Stimulated activated naive B cell treated with anti-CD40 and anti-IgM and Interleukin-4, amounts not matched to agents 10 μg/mL and 1 μg/mL and 100 μg/mL, for 72 hours (primary cell): ENCODE data around the gene MVK.

Experiments used
- ATAC-seq, 2 donors: fragments of 150-1000 bp; cut with Tn5 transposase; replicated peaks; 2 replicates each; pipeline ENCODE4 v1.10.0; 2021; ENCODE audit warnings: moderate library complexity in 1 of 2
- DNase-seq: peaks from one replicate; pipeline ENCODE4 v3.0.0; 2021
- H3K27ac Mint-ChIP-seq: one replicate; pipeline ENCODE4 v1.8.0; 2022; ENCODE audit warnings: mild to moderate bottlenecking, mixed read lengths
- H3K27me3 Mint-ChIP-seq, 2 donors: one replicate each; pipeline ENCODE4 v1.8.0; 2022; ENCODE audit warnings: mixed read lengths in 2 of 2
- H3K36me3 Mint-ChIP-seq, 2 donors: one replicate each; pipeline ENCODE4 v1.8.0; 2022; ENCODE audit warnings: mixed read lengths in 2 of 2, mild to moderate bottlenecking in 1 of 2
- H3K4me1 Mint-ChIP-seq, 2 donors: one replicate each; pipeline ENCODE4 v1.8.0; 2022; ENCODE audit warnings: mixed read lengths in 2 of 2, mild to moderate bottlenecking in 1 of 2
- H3K4me3 Mint-ChIP-seq, 2 donors: one replicate each; pipeline ENCODE4 v1.8.0; 2022; ENCODE audit warnings: mild to moderate bottlenecking in 2 of 2, mixed read lengths in 2 of 2, moderate library complexity in 1 of 2
- H3K9me3 Mint-ChIP-seq, 2 donors: one replicate each; pipeline ENCODE4 v1.8.0; 2022; ENCODE audit warnings: mixed read lengths in 2 of 2, mild to moderate bottlenecking in 1 of 2

The MVK gene

DNA sequence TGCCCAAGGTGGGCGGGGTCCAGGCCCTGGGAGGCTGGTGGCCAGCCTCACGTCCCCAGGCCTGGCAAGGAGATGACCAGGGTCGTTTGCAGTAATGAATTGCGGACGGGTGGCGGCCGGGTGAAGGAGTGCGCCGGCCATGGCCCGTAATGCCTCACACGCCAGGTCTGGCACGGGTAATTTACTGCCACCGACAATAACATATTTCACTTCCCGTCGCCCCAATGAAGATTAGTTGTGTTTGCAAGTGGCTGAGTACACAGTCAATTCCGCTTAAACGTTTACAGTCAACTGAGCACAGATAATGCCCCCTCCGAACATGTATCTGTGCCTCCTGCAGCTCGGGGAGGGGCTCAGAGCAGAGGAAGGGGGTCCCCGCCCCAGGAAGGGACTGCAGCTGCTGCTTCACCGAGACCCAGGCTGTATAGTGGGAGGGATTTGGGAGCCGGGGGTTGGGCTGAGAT is 48.3 kb downstream of the MVK start:
- Mint-ChIP-seq H3K27me3 (peaks cover 30 to 64% of the 10 kb centered on the region in 2 donors), H3K9me3 (no peaks in the 10 kb centered on the region), H3K27ac (no peak overlapping the region), H3K36me3 (no peaks in the 10 kb centered on the region), H3K4me1 (peaks cover 5 to 16% of the 10 kb centered on the region in 2 donors), H3K4me3 (peak overlapping the region; percentile 54 to 61)
- ATAC-seq (peak; percentile 62 to 73), DNase-seq (no peak)

DNA sequence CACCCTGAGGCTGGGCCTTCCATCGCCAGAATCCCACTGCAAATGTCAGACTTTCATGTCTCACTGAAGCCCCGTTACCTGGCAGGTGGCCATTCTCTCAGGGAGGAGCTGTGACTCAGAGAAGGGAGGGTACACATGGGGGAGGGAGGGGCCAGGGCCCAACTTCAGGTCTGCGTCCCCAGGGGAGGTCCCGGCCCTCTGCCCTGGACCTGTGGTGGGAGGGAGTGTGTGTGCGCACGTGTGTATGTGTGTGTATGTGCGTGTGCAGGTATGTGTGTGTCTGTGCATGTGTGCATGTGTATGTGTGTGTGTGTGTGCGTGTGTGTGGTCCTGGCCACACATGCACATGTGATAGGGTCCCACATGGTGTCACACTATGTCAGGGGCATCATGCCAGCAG is 50.9 kb downstream of the MVK start:
- Mint-ChIP-seq H3K9me3 (no peaks in the 10 kb centered on the region), H3K4me1 (peaks cover 5 to 16% of the 10 kb centered on the region in 2 donors), H3K36me3 (no peaks in the 10 kb centered on the region), H3K27ac (no peak overlapping the region), H3K27me3 (peaks cover 38 to 71% of the 10 kb centered on the region in 2 donors), H3K4me3 (no peak overlapping the region)
- ATAC-seq, result no peak
- DNase-seq, result no peak

DNA sequence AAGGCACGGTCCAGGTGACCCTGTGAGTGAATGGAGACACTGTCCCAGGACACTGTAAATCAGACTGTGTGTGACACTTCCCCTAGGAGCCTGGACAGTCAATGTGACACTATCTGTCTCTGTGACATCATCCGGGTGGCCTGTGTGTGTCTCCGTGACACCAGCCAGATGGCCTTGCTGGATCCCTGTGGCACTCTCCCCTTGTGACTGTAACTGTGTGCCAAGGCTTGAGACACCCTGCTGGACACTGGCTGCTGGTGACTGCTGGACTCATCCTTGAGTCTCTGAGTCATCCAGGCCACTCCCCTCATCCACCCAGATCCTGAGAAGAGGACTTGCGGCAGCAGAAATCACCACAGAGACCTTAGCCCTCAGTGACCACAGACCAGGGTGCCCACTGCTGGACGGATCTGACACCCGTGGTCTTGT is 51.6 kb downstream of the MVK start:
- peaks cover 40 to 71% of the 10 kb centered on the region in 2 donors for H3K27me3 Mint-ChIP-seq
- H3K27ac Mint-ChIP-seq, result no peak overlapping the region
- H3K36me3 Mint-ChIP-seq, result no peaks in the 10 kb centered on the region
- no peaks in the 10 kb centered on the region for H3K9me3 Mint-ChIP-seq
- ATAC-seq (no peak), DNase-seq (no peak)
- H3K4me1 Mint-ChIP-seq, result peaks cover 5 to 16% of the 10 kb centered on the region in 2 donors
- H3K4me3 Mint-ChIP-seq, result no peak overlapping the region

DNA sequence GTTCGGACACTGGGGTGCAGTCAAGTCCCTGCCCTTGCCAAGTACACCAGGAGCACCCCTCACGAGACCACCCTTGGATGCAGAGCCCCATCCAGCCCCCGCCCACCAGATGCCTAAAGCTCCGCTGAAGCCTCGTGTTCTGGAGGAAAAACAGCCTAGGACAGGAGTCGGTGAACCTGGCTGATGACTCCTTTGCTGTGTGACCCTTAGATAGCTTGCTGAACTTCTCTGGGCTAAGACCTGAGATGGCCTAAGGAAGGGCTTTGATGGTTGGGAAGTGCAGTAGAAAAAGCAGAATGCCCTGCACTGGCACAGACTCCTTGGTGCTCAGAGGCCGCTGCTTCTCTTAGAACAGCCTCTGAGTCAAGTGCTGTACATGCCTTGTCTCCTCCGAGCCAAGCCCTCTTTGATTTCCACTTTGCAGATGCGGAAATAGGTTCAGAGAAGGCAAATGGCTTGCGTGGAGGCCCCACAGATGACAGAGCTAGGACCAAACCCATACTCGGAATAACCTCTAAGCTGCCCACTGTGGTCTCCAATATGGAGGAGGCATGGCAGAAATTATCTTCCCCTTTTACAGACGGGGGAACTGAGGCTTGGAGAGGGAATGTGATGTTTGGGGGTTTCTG is 52.3 kb downstream of the MVK start:
- Mint-ChIP-seq H3K27ac (no peak overlapping the region), H3K27me3 (peaks cover 44 to 76% of the 10 kb centered on the region in 2 donors), H3K4me3 (no peak overlapping the region), H3K4me1 (peaks cover 5 to 16% of the 10 kb centered on the region in 2 donors), H3K36me3 (no peaks in the 10 kb centered on the region), H3K9me3 (no peaks in the 10 kb centered on the region)
- ATAC-seq (no peak), DNase-seq (no peak)

DNA sequence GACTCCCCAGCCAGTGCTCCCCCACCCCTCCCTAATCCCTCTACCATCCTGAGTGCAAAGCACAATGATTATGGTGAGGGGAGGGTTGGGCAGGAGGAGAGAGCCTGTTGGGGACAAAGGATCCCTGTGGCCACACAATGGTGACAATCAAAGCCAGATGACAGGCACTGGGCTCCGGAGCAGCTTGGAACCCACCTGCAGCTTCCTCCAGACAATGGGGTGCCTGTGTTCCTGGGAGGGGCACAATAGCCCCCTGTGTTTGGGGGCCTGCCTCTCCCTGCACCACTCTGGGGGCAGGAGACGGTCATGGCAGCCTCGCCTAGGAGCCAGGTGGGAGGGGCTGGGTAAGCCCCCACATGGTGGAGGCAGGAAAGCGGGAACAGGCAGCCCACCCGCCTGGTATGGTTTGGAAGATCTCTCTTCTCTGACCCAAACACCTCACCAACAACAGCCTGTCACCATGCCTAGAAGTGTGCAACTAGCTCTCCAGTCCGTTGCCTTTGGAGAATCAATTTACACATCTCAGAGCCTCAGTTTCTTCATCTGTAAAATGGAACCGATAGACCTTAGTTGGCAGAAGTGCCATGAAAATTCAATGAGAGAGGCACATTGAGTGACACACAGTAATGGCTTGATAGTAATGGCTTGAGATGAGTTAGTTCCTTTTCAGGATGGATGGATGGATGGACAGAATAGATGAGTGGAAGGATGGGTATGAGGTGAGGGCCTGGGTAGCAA is 53.0 kb downstream of the MVK start:
- H3K4me1 Mint-ChIP-seq, result peaks cover 5 to 10% of the 10 kb centered on the region in 2 donors
- H3K9me3 Mint-ChIP-seq, result no peaks in the 10 kb centered on the region
- no peak for ATAC-seq
- no peak for DNase-seq
- no peaks in the 10 kb centered on the region for H3K36me3 Mint-ChIP-seq
- peaks cover 44 to 70% of the 10 kb centered on the region in 2 donors for H3K27me3 Mint-ChIP-seq
- H3K4me3 Mint-ChIP-seq, result no peak overlapping the region
- no peak overlapping the region for H3K27ac Mint-ChIP-seq

DNA sequence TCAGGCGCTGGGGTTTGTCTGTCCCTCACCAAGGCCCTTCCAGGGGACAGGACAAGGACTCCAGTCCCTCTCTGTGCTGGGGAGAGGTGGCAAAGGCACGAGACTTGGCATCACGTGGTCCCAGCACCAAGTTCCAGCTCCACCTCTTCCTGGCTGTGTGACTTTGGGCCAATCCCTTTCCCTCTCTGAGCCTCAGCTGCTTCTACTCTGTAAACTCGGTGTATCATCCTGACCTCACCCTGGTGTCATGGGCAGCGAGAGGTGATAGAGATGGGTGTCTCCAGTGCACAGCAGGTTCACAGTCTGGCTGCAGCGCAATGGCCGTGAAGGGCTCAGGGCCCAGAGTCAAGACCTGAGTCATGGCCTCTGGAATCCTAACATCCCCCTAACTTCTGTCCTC is 54.0 kb downstream of the MVK start:
- Mint-ChIP-seq H3K27me3 (peaks cover 41 to 60% of the 10 kb centered on the region in 2 donors), H3K27ac (no peak overlapping the region), H3K9me3 (no peaks in the 10 kb centered on the region), H3K36me3 (no peaks in the 10 kb centered on the region), H3K4me3 (no peak overlapping the region), H3K4me1 (peaks cover 0 to under 1% of the 10 kb centered on the region in 2 donors)
- ATAC-seq (no peak), DNase-seq (no peak)

DNA sequence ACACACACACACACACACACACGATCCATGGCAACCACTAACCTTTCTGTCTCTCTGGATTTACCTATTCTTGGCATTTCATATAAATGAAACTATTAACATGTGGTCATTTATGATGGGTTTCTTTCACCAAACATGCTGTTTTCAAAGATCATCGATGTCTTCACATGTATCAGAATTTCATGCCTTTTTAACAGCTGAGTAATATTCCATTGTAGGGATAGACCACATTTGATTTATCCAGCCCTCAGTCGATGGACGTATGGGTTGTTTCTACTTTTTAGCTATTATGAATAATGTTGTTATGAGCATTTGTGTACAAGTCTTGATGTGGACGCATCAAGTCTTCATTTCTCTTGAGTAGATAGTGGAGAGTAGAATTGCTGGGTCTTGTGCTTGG is 56.5 kb downstream of the MVK start:
- H3K36me3 Mint-ChIP-seq, result no peaks in the 10 kb centered on the region
- no peak overlapping the region for H3K4me3 Mint-ChIP-seq
- peaks cover 29 to 40% of the 10 kb centered on the region in 2 donors for H3K27me3 Mint-ChIP-seq
- peaks cover 0 to 9% of the 10 kb centered on the region in 2 donors for H3K9me3 Mint-ChIP-seq
- no peak overlapping the region for H3K27ac Mint-ChIP-seq
- no peaks in the 10 kb centered on the region for H3K4me1 Mint-ChIP-seq
- DNase-seq (no peak), ATAC-seq (no peak)

DNA sequence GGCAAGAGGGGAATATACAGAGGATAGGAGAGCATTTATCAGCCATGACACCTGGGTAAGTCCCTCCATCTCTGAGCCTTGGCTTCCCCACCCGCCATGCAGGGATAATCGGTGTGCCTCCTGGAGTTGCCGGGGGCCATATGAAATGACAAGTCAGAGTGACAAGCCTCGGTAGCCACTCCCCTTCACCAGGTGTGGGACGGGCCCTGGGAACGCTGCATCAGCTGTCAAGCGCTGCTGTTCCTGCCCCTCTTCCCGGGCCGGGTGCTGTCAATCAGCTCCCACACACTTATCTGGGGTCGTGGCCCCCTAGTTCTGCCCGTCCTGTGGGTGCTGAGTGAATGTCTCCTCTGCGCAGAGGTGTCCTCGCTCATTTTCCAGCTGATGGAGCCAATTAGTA is 57.2 kb downstream of the MVK start:
- peaks cover 23 to 36% of the 10 kb centered on the region in 2 donors for H3K27me3 Mint-ChIP-seq
- H3K4me1 Mint-ChIP-seq, result no peaks in the 10 kb centered on the region
- H3K27ac Mint-ChIP-seq, result no peak overlapping the region
- ATAC-seq (no peak), DNase-seq (no peak)
- H3K36me3 Mint-ChIP-seq, result no peaks in the 10 kb centered on the region
- peaks cover 0 to 9% of the 10 kb centered on the region in 2 donors for H3K9me3 Mint-ChIP-seq
- no peak overlapping the region for H3K4me3 Mint-ChIP-seq

DNA sequence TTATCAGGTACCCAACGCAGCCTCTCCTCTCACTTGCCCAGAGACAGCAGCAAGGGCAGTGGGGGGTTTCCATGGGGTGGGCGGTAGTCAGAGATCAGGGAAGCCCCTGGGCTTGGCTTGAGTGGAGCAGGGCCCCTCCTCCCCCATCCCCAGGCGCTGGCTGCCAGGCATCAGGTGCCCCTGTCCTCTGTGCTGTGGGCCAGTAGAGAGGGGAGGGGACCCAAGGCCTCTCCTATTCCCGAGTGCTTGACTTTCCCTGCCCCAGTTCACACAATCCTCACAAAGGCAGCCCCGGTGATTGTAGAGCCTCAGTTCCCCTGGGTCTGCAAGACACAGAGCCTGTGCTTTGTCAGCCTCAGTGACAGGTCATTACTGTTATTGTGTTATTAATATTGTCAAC is 57.7 kb downstream of the MVK start:
- no peaks in the 10 kb centered on the region for H3K36me3 Mint-ChIP-seq
- H3K27me3 Mint-ChIP-seq, result peaks cover 22 to 35% of the 10 kb centered on the region in 2 donors
- H3K4me3 Mint-ChIP-seq, result no peak overlapping the region
- H3K9me3 Mint-ChIP-seq, result peaks cover 0 to 9% of the 10 kb centered on the region in 2 donors
- H3K27ac Mint-ChIP-seq, result no peak overlapping the region
- no peaks in the 10 kb centered on the region for H3K4me1 Mint-ChIP-seq
- DNase-seq, result no peak
- no peak for ATAC-seq

DNA sequence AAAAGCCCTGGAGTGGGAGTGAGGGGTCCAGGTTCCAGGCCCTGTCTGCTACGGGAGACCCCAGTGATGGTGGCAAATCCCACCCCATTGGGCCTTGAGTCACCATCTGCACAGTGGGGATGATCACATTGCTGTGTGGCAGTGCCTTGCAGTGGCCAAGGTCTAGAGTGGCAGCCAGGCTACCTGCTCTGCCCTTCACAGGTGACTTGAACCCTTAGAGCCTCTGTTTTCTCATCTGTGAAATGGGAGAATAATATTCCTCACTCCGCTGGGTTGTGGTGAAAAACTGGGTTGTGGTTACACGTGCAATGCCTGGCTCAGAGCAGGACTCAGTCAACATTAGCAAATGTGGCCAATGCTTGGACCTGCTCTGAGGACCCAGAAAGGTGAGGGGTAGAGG is 58.2 kb downstream of the MVK start:
- no peaks in the 10 kb centered on the region for H3K36me3 Mint-ChIP-seq
- peaks cover 0 to 9% of the 10 kb centered on the region in 2 donors for H3K9me3 Mint-ChIP-seq
- no peaks in the 10 kb centered on the region for H3K4me1 Mint-ChIP-seq
- DNase-seq, result no peak
- H3K4me3 Mint-ChIP-seq, result no peak overlapping the region
- H3K27ac Mint-ChIP-seq, result no peak overlapping the region
- peaks cover 21 to 30% of the 10 kb centered on the region in 2 donors for H3K27me3 Mint-ChIP-seq
- no peak for ATAC-seq

DNA sequence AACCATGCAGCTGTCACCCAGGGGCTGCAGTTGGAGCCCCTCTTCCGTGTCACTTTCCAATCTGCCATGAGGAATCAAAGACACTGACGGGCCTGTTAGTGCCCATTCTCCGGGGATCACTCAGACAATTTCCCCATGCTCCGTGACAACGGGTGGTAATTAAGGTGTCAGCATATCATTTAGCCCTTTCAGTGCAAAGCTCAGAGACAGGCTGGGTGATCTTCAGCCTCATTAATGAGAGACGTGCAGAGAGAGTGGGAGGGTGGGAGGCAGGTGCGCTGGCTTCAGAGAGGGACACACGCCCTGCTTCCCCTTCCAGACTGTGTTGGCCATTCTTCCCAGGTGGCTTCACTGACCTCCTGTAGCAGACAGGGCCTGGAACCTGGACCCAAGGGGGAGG is 58.7 kb downstream of the MVK start:
- Mint-ChIP-seq H3K36me3 (no peaks in the 10 kb centered on the region), H3K4me1 (no peaks in the 10 kb centered on the region), H3K4me3 (no peak overlapping the region), H3K27ac (no peak overlapping the region), H3K27me3 (peaks cover 18 to 26% of the 10 kb centered on the region in 2 donors), H3K9me3 (peaks cover 0 to 9% of the 10 kb centered on the region in 2 donors)
- ATAC-seq (no peak), DNase-seq (no peak)

DNA sequence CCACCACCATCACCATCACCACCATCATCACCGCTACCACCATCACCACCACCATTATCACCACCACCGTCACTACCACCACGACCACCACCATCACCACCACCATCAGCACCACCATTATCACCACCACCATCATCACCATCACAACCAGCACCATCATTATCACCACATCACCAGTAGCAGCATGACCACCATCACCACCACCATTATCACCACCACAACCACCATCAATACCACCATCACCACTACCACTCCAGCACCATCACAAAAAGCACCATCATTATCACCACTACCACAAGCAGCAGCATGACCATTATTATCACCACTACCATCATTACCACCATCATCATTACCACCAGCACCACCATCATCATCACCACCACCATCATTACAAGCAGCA is 62.1 kb downstream of the MVK start:
- ATAC-seq (no peak), DNase-seq (no peak)
- Mint-ChIP-seq H3K4me3 (no peak overlapping the region), H3K4me1 (no peaks in the 10 kb centered on the region), H3K27ac (no peak overlapping the region), H3K27me3 (peaks cover under 1 to 4% of the 10 kb centered on the region in 2 donors), H3K9me3 (peaks cover 0 to 9% of the 10 kb centered on the region in 2 donors), H3K36me3 (no peaks in the 10 kb centered on the region)

DNA sequence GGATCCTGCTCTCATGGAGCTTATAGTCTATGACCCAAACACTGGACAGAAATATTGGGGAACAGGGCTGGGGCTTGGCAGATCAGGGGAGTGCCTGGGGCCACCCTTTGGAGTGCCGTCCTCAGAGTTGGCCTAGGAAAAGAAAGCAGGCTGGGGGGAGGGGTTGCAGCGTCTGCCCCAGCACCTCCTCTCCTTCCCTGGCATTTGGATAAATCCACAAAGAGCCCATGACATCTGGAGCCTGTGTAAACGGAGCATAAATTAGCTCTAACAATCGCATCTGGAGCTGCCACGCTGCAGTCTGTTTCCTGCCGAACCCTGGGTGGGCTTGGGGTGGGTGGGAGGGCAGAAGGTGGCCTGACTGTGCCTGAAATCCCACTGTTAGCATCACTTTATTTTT is 63.8 kb downstream of the MVK start:
- Mint-ChIP-seq H3K27me3 (peaks cover 0 to 4% of the 10 kb centered on the region in 2 donors), H3K9me3 (peaks cover 0 to 9% of the 10 kb centered on the region in 2 donors), H3K27ac (no peak overlapping the region), H3K4me1 (no peaks in the 10 kb centered on the region), H3K36me3 (no peaks in the 10 kb centered on the region), H3K4me3 (no peak overlapping the region)
- no peak for DNase-seq
- no peak for ATAC-seq

DNA sequence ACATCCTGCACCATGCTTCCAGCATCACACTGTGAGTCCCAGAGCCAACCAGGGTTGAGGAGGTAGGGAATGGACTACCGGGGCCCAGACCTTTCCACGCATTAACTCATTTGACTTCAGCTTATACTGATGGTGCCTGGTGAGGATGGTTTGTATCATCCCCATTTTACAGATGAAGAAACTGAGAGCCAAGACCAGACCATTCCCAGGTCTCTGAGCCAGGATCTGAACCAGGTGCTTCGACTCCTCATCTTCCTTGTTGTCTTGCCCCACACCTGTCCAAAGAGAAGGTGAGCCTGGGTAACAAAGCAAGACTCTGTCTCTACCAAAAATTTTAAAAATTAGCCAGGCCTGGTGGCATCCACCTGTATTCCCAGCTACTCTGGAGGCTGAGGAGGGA is 64.4 kb downstream of the MVK start:
- no peak overlapping the region for H3K27ac Mint-ChIP-seq
- peaks cover 0 to 4% of the 10 kb centered on the region in 2 donors for H3K27me3 Mint-ChIP-seq
- DNase-seq (no peak), ATAC-seq (no peak)
- no peaks in the 10 kb centered on the region for H3K4me1 Mint-ChIP-seq
- peaks cover 0 to 9% of the 10 kb centered on the region in 2 donors for H3K9me3 Mint-ChIP-seq
- H3K4me3 Mint-ChIP-seq, result no peak overlapping the region
- no peaks in the 10 kb centered on the region for H3K36me3 Mint-ChIP-seq

DNA sequence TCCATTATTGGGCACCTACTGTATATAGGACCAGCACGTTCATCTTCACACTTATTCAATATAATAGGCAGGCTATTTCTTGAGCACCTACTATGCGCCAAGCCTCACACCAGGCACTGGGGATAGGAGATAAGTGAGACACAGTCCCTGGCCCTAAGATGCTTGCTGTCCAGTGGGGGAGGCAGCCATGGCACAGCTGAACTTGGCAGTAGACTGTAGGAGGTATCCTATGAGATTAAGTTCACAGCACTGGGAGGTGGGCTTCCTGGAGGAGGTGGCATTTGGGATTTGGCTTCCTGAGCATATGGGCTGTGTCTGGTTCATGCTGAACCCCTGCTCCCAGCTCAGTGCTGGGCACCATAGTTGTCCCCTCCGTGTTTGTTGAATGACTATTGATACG is 65.1 kb downstream of the MVK start:
- H3K36me3 Mint-ChIP-seq, result no peaks in the 10 kb centered on the region
- ATAC-seq (no peak), DNase-seq (no peak)
- no peaks in the 10 kb centered on the region for H3K4me1 Mint-ChIP-seq
- H3K27me3 Mint-ChIP-seq, result peaks cover 0 to 4% of the 10 kb centered on the region in 2 donors
- H3K27ac Mint-ChIP-seq, result no peak overlapping the region
- peaks cover 0 to 6% of the 10 kb centered on the region in 2 donors for H3K9me3 Mint-ChIP-seq
- no peak overlapping the region for H3K4me3 Mint-ChIP-seq
